ENCODE results near the gene FTO.

FTO gene

DNA sequence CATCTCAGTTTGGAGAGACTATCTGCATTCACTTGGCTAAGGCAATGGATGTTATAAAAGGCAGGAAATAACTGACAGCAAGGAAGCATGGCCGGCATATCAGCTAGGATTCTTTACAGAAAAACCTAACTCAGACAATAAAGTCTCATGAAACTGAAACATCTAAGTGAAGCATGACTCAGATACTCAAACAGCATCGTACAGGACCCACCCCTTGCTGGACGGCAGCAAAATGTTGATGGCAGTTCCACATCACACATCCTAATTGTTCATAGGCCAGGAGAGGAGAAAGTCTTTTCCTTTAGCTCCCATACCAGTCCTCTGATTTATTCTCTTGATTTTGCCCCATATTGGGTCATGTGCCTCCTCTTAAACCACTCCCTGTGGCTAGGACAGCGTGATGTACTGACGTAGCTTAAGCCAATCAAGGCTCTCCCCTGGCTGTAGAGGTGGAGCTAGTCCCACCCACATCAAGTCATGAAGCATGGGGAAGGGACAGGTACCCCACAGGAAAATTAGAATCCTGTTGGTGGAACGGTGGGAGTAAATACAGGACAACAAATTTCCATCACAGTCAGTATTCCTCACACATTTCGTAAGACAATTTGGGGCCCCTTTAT is 403.7 kb downstream of the FTO start:
- no peak for TF ChIP-seq CTCF (IDR thresholded peaks at IDR 0.05; ENCODE audit: low read depth, low read length, missing control alignments)
- no peak overlapping the region for H3K4me3 ChIP-seq (ENCODE audit: low read depth, low read length)
- in situ Hi-C loops (cut with HindIII; ENCODE audit: low pct_ligation_motif_present, low sequenced_read_pairs), result no loop called here
- DNase-seq, result no peak
- no peak overlapping the region for H3K27ac ChIP-seq
- peaks cover 5% of the 10 kb centered on the region for H3K36me3 ChIP-seq (replicated peaks)
- no peaks in the 10 kb centered on the region for H3K27me3 ChIP-seq (replicated peaks)

- TF ChIP-seq CTCF (IDR thresholded peaks at IDR 0.05; ENCODE audit: low read depth, low read length, missing control alignments), result no peak
- no peak overlapping the region for H3K4me3 ChIP-seq (ENCODE audit: low read depth, low read length)
- peaks cover 10% of the 10 kb centered on the region for H3K36me3 ChIP-seq (replicated peaks)
- no peaks in the 10 kb centered on the region for H3K27me3 ChIP-seq (replicated peaks)
- no peak for DNase-seq
- H3K27ac ChIP-seq, result no peak overlapping the region
- in situ Hi-C loops (cut with HindIII; ENCODE audit: low pct_ligation_motif_present, low sequenced_read_pairs), result no loop called here
Observed at GRCh38 chr16:54110016-54110981, 406.3 kb downstream of the FTO start.

GRCh38 chr16:54112451-54113206 is 408.7 kb downstream of the FTO start:
- no peak for DNase-seq
- no peak for TF ChIP-seq CTCF (IDR thresholded peaks at IDR 0.05; ENCODE audit: low read depth, low read length, missing control alignments)
- no peaks in the 10 kb centered on the region for H3K27me3 ChIP-seq (replicated peaks)
- H3K4me3 ChIP-seq (ENCODE audit: low read depth, low read length), result no peak overlapping the region
- H3K27ac ChIP-seq, result no peak overlapping the region
- H3K36me3 ChIP-seq (replicated peaks), result peaks cover 10% of the 10 kb centered on the region
- in situ Hi-C loops (cut with HindIII; ENCODE audit: low pct_ligation_motif_present, low sequenced_read_pairs), result no loop called here

DNA sequence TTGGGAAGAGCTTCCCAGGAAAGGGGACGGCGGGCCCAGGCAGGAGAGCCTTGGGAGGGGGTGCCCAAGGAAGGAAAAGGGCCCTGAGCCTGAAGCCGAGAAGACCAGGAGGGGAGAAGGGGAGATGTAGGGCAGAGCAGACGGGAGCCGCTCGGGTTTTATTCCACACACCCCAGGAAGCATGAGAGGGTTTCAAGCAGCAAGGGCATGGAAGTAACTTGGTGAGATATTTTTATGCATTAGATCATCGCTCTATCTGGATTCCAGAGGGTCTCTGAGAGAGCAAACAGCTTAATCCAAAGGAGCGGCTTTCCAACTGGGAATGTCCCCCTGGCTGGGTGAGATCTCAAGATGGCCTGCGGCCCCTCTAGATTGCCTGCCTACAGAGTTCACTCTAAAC is 411.6 kb downstream of the FTO start:
- no peaks in the 10 kb centered on the region for H3K27me3 ChIP-seq (replicated peaks)
- in situ Hi-C loops (cut with HindIII; ENCODE audit: low pct_ligation_motif_present, low sequenced_read_pairs), result no loop called here
- TF ChIP-seq CTCF (IDR thresholded peaks at IDR 0.05; ENCODE audit: low read depth, low read length, missing control alignments), result no peak
- H3K27ac ChIP-seq, result no peak overlapping the region
- H3K4me3 ChIP-seq (ENCODE audit: low read depth, low read length), result no peak overlapping the region
- no peak for DNase-seq
- peaks cover 10% of the 10 kb centered on the region for H3K36me3 ChIP-seq (replicated peaks)

DNA sequence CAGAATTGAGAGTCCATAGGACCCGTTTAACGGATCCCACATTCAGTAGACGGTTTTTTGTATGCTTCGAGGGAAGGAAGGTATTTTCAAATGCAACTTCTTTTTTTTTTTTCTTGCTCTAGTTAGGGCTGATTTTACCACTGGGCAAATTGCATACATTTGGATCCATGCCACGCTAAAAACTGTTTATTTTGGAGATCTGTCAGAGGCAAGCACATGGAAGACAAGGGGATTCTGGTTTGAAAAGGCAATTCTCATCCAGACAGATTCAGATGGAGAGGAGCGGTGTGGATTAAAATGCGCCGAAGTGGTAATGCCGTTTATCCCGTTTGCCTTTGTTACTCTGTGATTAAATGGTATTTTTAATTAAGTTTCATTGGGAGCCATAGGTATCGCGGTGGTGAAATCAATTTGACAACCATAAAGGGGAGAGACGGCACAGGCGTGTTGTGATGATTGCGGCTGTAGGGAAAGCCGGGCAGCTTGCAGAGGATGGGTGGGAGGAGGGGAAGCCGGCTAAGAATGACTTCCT is 412.2 kb downstream of the FTO start:
- TF ChIP-seq CTCF (IDR thresholded peaks at IDR 0.05; ENCODE audit: low read depth, low read length, missing control alignments), result no peak
- no peaks in the 10 kb centered on the region for H3K27me3 ChIP-seq (replicated peaks)
- H3K27ac ChIP-seq, result no peak overlapping the region
- in situ Hi-C loops (cut with HindIII; ENCODE audit: low pct_ligation_motif_present, low sequenced_read_pairs), result no loop called here
- H3K36me3 ChIP-seq (replicated peaks), result peaks cover 10% of the 10 kb centered on the region
- no peak overlapping the region for H3K4me3 ChIP-seq (ENCODE audit: low read depth, low read length)
- no peak for DNase-seq

Data from brain microvascular endothelial cell (primary cell).